Vagina (tissue), 2 donors: ENCODE data around the gene REEP1.

Experiments used
- POLR2A ChIP-seq, 2 donors: fragments of 450-650 bp; IDR thresholded peaks; one replicate each; pipeline ENCODE4 v1.6.1; 2017; ENCODE audit warnings: antibody characterized with exemption in 2 of 2, mild to moderate bottlenecking in 2 of 2, moderate library complexity in 2 of 2
- TF ChIP-seq, protein P1 (sequence below), 3 experiments: fragments of 450-650 bp in 2 of 3; fragments of 200-600 bp in 1 of 3; sonication (generic) in 1 of 3; IDR thresholded peaks; one replicate each; pipeline ENCODE4 v1.5.1; 2017 to 2019; ENCODE audit warnings: antibody characterized with exemption in 3 of 3, mild to moderate bottlenecking in 2 of 3, moderate library complexity in 2 of 3

DNA sequence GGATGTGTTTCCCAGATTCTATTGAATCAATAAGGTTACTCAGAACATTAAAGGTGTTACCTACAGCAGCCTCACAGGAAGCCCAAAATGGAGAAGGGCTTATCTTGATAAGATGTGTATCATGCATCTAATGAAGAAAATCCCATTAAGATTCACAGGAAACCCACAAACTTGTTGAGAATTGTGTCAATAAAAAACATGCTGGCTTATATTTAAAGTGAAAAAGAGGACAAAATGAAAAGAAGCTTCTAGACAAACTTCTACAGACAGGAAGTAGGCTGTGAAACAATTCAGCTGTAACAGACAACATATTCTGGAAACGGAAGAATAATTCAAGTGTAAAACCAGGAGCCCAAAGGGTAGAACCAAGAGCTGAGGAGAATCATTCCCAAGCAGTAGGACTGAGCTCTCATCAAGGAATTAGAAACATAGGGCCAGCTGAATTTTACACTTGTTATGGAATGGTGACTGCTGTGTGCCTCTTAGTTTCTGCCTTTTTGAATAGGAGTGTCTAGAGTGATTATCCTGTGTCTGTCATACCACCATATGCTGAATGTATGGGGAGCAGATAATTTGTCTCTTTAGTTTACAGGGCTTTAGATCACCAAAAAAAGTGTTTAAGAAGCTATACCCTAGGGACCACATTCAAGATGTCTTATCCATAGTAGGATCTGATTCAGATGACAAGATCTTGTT is 151.8 kb downstream of the REEP1 start:
- no peak for TF ChIP-seq POLR2A (IDR thresholded peaks at IDR 0.05)
- TF ChIP-seq, protein P1, sequence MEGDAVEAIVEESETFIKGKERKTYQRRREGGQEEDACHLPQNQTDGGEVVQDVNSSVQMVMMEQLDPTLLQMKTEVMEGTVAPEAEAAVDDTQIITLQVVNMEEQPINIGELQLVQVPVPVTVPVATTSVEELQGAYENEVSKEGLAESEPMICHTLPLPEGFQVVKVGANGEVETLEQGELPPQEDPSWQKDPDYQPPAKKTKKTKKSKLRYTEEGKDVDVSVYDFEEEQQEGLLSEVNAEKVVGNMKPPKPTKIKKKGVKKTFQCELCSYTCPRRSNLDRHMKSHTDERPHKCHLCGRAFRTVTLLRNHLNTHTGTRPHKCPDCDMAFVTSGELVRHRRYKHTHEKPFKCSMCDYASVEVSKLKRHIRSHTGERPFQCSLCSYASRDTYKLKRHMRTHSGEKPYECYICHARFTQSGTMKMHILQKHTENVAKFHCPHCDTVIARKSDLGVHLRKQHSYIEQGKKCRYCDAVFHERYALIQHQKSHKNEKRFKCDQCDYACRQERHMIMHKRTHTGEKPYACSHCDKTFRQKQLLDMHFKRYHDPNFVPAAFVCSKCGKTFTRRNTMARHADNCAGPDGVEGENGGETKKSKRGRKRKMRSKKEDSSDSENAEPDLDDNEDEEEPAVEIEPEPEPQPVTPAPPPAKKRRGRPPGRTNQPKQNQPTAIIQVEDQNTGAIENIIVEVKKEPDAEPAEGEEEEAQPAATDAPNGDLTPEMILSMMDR (IDR thresholded peaks at IDR 0.05) = no peak
